Fibroblast of skin of back (primary cell): ENCODE measurements around the gene OST4.

Experiments
- DNase-seq: peaks from one replicate; pipeline ENCODE4 v3.0.0-alpha.2; 2013

The OST4 gene

GRCh38 chr2:27051902-27052645 lies 19.4 kb downstream of the OST4 start:
- no peak for DNase-seq

- DNase-seq, result peak; percentile 89
Measured at GRCh38 chr2:27050996-27051901, 20.2 kb downstream of the OST4 start, which contains the start of gene AGBL5. TSS of gene AGBL5 (plus strand) at chr2:27051668. CDS start at chr2:27052959, 1,291 bp downstream.

- DNase-seq, result peak; percentile 95
Measured at GRCh38 chr2:27050281-27050995, 21.0 kb downstream of the OST4 start.

- DNase-seq, result no peak
Measured at GRCh38 chr2:27049422-27050280, 21.8 kb downstream of the OST4 start.

GRCh38 chr2:27042985-27043634 lies 28.3 kb downstream of the OST4 start:
- DNase-seq, result no peak

- DNase-seq, result no peak
Measured at GRCh38 chr2:27042159-27042661, 29.2 kb downstream of the OST4 start.

- peak; percentile 47 for DNase-seq
Measured at GRCh38 chr2:27041752-27042151, 29.7 kb downstream of the OST4 start.

GRCh38 chr2:27040282-27040681 lies 31.2 kb downstream of the OST4 start:
- DNase-seq, result no peak

GRCh38 chr2:27039871-27040270 lies 31.6 kb downstream of the OST4 start:
- no peak for DNase-seq

GRCh38 chr2:27039426-27039825 lies 32.0 kb downstream of the OST4 start:
- no peak for DNase-seq

GRCh38 chr2:27038631-27039339 lies 32.7 kb downstream of the OST4 start:
- DNase-seq, result no peak

- DNase-seq, result no peak
Measured at GRCh38 chr2:27038012-27038411, 33.4 kb downstream of the OST4 start.

- DNase-seq, result no peak
Measured at GRCh38 chr2:27033253-27033852, 38.1 kb downstream of the OST4 start.

- peak; percentile 88 for DNase-seq
Measured at GRCh38 chr2:27032495-27033252, 38.8 kb downstream of the OST4 start, which contains the start of gene TMEM214. TSS of gene TMEM214 (plus strand) at chr2:27032965. CDS start at chr2:27033016, 51 bp downstream.

GRCh38 chr2:27029051-27029450 lies 42.4 kb downstream of the OST4 start:
- DNase-seq, result no peak

GRCh38 chr2:27027211-27027651 lies 44.2 kb downstream of the OST4 start:
- no peak for DNase-seq

- DNase-seq, result no peak
Measured at GRCh38 chr2:27025861-27026851, 45.3 kb downstream of the OST4 start.
